Epithelial cell of prostate (primary cell): Measurements from ENCODE around the gene CEBPZ.
"Not testable (repeated sequence)": the region's sequence is repeated elsewhere in the genome, so short reads cannot be mapped to it uniquely, and the experiment has no call there.

Source experiments
- DNase-seq: peaks from one replicate; pipeline ENCODE4 v3.0.0-alpha.2; 2011; ENCODE audit warnings: low read depth, low spot score
- H3K27ac ChIP-seq: fragments of 450-650 bp; 2 replicates; pipeline ENCODE4 v1.5.1; 2017; ENCODE audit warnings: mild to moderate bottlenecking

Gene CEBPZ

GRCh38 chr2:37231241-37232130, at the start of gene CEBPZ, which contains the start of gene NDUFAF7:
CEBPZ (minus strand) TSS chr2:37231596; CDS start chr2:37231567, 29 bp downstream.
NDUFAF7 (plus strand) TSS chr2:37231658; CDS start chr2:37231706, 48 bp downstream.
- peak; percentile 78 for DNase-seq
- peak within 1 kb of the TSS; percentile 78 for H3K27ac ChIP-seq

DNA sequence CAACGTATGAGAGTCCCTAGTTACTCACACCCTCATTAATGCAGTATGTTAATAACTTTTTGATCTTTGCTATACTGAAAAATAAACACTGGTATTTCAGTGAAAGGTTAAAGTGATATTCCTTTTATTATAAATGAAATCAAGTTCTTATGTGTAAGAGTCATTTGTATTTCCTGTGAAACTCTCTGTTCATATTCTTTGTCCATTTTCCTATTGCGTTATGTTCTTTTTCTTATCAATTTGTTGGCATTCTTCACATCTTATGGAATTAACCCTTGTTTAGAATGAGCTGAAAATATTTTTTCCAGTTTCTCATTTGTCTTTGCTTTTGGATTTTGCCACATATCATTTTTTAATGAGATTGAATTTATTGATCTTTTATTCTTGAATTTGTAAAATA, 44.9 kb upstream of the CEBPZ start:
- H3K27ac ChIP-seq = no peak overlapping the region
- DNase-seq = no peak

DNA sequence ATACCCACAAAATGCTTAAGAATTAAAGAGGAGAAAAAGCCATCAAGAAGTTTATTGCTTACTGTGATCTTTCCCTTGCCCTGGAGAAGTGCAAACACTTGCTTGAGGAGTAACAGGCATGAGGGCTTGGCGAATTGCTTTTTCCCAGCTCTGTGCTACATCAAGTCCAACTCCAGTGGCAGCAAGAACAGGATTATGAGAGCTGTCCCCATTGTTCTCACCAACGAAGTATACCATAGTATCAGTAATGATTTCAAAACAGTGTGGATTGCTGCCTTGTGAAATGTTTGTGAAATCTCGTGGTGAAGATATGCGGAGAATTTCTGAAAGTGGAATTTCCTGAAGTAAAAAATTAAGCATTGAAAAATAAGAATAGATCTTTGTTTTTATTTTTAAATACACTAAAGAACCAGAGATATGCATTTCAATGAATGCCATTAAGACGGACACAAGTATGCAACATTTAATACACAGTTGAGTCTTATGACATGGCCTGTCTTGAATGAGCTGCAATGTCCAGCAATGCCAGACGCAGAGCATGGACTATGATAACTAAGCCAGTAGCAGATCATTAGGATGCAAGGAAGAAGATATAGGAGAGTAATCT, 43.1 kb upstream of the CEBPZ start:
- no peak overlapping the region for H3K27ac ChIP-seq
- DNase-seq = no peak

DNA sequence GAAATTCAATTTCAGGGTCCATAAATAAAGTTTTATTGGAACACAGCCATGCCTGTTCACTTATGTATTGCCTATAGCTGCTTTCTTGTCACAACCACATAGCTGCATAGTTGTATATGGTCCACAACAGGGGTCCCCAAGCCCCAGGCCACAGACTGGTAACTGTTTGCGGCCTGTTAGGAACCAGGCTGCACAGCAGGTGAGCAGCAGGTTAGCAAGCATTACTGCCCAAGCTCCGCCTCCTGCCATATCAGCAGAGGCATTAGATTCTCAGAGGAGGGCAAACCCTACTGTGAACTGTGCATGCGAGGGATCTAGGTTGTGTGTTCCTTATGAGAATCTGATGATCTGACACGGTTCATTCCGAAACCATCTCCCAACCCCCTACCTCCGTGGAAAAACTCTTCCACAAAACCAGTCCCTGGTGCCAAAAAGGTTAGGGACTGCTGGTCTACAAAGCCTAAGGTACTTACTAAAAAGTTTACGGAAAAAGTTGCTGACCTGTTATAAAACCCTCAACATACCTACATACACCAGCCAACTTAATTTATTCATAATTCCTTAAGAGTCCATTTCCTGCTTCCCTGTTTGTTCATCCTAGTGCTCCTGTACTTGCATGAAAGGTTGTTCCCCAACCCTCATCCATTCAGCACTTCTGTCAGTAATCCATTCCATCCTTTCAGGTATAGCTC, 40.1 kb upstream of the CEBPZ start:
- no peak for DNase-seq
- H3K27ac ChIP-seq = no peak overlapping the region

DNA sequence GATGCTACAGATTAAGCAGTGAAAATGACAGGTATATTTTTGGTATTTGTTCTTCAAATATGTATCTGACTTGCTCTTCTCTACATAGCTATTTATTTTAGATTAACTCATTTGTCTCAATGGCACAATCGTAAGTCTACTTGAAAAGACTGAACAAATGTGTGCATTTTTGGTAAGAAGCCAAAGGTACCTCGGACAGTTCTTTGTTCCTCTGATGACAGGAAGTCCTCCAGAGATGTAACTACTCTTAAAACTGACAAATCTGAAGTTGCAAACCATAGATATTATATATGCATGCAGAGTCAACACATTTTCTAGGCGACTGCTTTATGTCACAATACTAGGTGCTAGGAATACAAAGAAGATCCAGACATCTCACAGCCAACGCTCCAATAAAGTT, 36.7 kb upstream of the CEBPZ start:
- H3K27ac ChIP-seq = no peak overlapping the region
- no peak for DNase-seq

DNA sequence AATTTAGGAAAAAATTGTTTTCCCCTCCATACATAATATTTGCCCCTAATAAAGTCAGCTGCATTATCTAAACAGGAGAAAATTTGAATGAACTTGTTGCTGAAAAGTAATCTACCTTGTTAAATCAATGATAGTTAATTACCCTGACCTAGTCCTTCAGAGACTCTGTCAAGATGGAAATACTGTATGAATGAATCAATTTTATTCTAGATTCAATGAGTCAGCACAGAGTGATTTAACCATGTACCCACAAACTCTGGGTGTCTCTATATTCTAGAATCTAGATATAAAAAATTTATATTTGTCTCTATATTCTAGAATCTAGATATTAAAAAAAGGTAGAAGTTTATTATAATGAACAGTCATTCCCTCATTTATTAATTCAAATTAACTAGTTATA, 36.3 kb upstream of the CEBPZ start:
- no peak overlapping the region for H3K27ac ChIP-seq
- DNase-seq = no peak

DNA sequence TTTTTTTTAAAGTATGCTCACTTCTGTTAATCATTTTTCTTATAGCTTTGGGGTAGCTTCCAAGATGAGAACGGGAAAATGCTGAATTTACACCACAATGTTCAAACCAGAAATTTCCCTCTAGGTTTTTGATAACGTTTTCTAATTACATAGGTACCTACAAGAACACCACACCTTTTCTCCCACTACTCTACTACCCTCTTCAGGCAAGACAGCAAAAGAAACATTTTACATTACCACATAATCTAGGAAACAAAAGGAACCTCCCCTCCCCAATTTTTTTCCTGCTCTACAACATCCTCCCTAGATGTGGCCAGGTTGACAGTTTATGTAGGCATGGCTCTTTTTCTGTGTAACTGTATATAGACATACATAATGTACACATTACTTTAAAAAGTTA, 32.4 kb upstream of the CEBPZ start:
- no peak for DNase-seq
- H3K27ac ChIP-seq = no peak overlapping the region

GRCh38 chr2:37262522-37262921, 31.1 kb upstream of the CEBPZ start:
- no peak for DNase-seq
- no peak overlapping the region for H3K27ac ChIP-seq

- no peak overlapping the region for H3K27ac ChIP-seq
- DNase-seq = no peak
These were observed 19.7 kb upstream of the CEBPZ start for GRCh38 chr2:37250869-37251740.

- DNase-seq = no peak
- no peak overlapping the region for H3K27ac ChIP-seq
These were observed 14.8 kb upstream of the CEBPZ start for GRCh38 chr2:37246205-37246604.

GRCh38 chr2:37244755-37245154, 13.4 kb upstream of the CEBPZ start:
- H3K27ac ChIP-seq = no peak overlapping the region

GRCh38 chr2:37244017-37244416, 12.6 kb upstream of the CEBPZ start:
- DNase-seq = no peak
- H3K27ac ChIP-seq = no peak overlapping the region

More at GRCh38 chr2:37244755-37245154, 13.4 kb upstream of the CEBPZ start:
- no peak for DNase-seq

- DNase-seq = no peak
- no peak overlapping the region for H3K27ac ChIP-seq
These were observed 12.0 kb upstream of the CEBPZ start for GRCh38 chr2:37243435-37243834.

DNA sequence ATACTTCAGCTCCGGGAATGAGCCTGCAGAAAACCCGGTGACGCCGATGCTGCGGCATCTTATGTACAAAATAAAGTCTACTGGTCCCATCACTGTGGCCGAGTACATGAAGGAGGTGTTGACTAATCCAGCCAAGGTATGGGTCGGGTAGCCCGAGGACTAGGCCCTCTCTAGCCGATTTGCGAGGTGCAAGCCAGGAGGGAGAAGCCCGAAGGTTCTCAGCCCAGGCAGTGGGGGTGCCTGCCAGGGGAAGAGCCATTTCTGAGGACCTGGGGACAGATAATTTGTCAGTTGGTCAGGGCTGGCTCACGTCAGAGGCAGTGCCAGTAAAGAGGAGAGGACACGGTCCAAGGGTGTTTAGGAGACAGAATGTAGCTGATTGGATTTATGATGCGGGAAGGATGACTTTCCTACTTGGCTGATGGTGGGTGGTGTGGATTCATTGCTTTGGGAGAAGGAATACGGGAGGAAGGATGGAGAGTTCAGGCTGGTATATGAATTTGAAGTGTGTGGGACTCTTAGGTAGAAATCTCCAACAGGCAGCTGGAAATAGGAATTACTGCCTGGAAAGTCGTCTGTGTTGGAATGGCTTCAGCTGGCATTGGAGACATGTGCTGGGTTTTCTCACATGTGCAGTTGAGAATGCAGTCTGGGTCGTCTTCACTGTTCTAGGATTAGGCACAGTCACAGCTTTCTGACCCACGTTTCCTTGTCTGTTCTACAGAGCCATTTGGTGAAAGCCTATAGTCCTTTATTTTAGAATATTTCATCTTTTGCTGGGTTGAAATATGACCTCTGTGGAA, 936 bp upstream of the CEBPZ start:
- peak overlapping the region; percentile 78 for H3K27ac ChIP-seq
- DNase-seq = no peak

- no peak for DNase-seq
- peak overlapping the region; percentile 78 for H3K27ac ChIP-seq
These were observed 815 bp downstream of the CEBPZ start for GRCh38 chr2:37230581-37230980.

- no peak for DNase-seq
- H3K27ac ChIP-seq = no peak overlapping the region
These were observed 2.6 kb downstream of the CEBPZ start for GRCh38 chr2:37228788-37229187.

DNA sequence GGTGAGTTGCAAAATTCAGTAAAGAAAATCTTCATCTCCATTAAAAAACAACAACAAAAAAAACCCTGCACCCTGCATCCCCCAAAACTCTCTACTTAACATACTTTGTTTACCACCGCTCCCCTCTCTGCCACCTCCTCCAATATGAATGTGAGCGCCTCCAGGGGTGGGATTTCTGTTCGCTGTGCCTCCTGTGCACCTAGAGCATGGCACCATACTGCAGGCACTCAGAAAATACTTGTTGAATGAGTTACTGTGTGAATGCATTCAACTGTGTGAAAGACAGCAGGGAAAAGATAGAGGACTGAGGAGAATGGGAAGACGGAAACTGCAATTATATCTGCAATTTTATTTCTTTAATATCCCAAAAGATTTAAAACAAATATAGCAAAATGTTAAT, 4.5 kb downstream of the CEBPZ start:
- no peak for DNase-seq
- H3K27ac ChIP-seq = no peak overlapping the region

DNA sequence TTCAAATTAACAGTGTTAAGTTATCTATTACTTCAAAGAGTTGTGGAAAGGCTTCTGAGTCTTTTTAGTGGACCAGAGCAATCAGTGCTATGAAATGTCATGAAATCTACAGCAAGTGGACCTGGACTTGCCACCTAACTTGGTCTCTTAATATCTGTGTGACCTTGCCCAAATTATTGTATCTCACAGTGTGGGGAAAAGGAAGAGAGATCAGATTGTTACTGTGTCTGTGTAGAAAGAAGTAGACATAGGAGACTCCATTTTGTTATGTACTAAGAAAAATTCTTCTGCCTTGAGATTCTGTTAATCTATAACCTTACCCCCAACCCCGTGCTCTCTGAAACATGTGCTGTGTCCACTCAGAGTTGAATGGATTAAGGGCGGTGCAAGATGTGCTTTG, 6.3 kb downstream of the CEBPZ start:
- H3K27ac ChIP-seq, DNase-seq: not testable (repeated sequence)

- DNase-seq = no peak
- no peak overlapping the region for H3K27ac ChIP-seq
These were observed 7.3 kb downstream of the CEBPZ start for GRCh38 chr2:37224063-37224462.
